GM12878 (cell line): ENCODE measurements around the gene CPD. TPM values are rescaled to one million over a fixed set of nuclear protein-coding genes. Genes with fewer than 3 reads are reported as not detected.
"Not testable (repeated sequence)": the region's sequence is repeated elsewhere in the genome, so short reads cannot be mapped to it uniquely, and the experiment has no call there.

ENCODE experiments used
- ATAC-seq: fragments of 200-7000 bp; cut with Tn5 transposase; 3 replicates; pipeline ENCODE4 v1.9.1; 2020; ENCODE audit warnings: mild to moderate bottlenecking, moderate library complexity
- BruUV-seq: library from RNA; stranded (reverse); fragments of 400-500 nt; replicated peaks from 2 replicates; lab custom pipeline; 2021; lab: Mats Ljungman, UMichigan
- CTCF ChIA-PET: fragments of 300-600 bp; sonication (Branson Sonifier 250); formaldehyde crosslinking; extraction: SDS; loops from one replicate; lab custom pipeline; 2021; ENCODE audit warnings: inconsistent platforms; lab: Yijun Ruan, JAX
- POLR2A ChIA-PET: fragments of 350-600 bp; formaldehyde crosslinking; extraction: SDS; loops from one replicate; lab custom pipeline; 2021; ENCODE audit warnings: inconsistent platforms; lab: Charles Lee
- RAD21 ChIA-PET: fragments of 300-600 bp; sonication (Branson Sonifier 250); formaldehyde crosslinking; loops from one replicate; lab custom pipeline; 2023; ENCODE audit warnings: antibody characterized with exemption; ENCODE audit not compliant: unreplicated experiment; lab: Charles Lee
- SMC1A ChIA-PET: fragments of 300-600 bp; sonication (Branson Sonifier 250); formaldehyde crosslinking; loops from one replicate; lab custom pipeline; 2023; ENCODE audit not compliant: unreplicated experiment, uncharacterized antibody; lab: Charles Lee
- DNase-seq: peaks from one replicate; pipeline ENCODE4 v3.0.0-alpha.2; 2011; ENCODE audit warnings: low read depth, low spot score
- FAIRE-seq: peaks from 3 replicates; lab custom pipeline; 2011; peaks lifted over from hg19 to GRCh38; lab: Jason Lieb, UNC
- H2AFZ ChIP-seq: 2 replicates; pipeline ENCODE4 v1.6.0; 2011; ENCODE audit warnings: low read depth, low read length, control low read depth; ENCODE audit not compliant: control insufficient read depth
- H3K27ac ChIP-seq: 2 replicates; pipeline ENCODE4 v1.5.1; 2011; ENCODE audit warnings: control low read depth; ENCODE audit not compliant: control insufficient read depth, insufficient read depth
- H3K27me3 ChIP-seq, 2 experiments: replicated peaks in 1 of 2; 2 replicates each; pipeline versions ENCODE4 v1.6.0 to v1.6.1; 2011; ENCODE audit warnings: low read length in 1 of 2; ENCODE audit not compliant: control insufficient read depth in 2 of 2, insufficient read depth in 2 of 2
- H3K36me3 ChIP-seq, 2 experiments: 2 replicates each; pipeline ENCODE4 v1.5.1; 2011; ENCODE audit warnings: low read length in 1 of 2; ENCODE audit not compliant: control insufficient read depth in 2 of 2, insufficient read depth in 2 of 2
- H3K4me1 ChIP-seq: 2 replicates; pipeline ENCODE4 v1.6.1; 2011; ENCODE audit warnings: mild to moderate bottlenecking, low read length, moderate library complexity, mixed read lengths; ENCODE audit not compliant: control insufficient read depth, insufficient read depth
- H3K4me2 ChIP-seq: 2 replicates; pipeline ENCODE4 v1.6.0; 2011; ENCODE audit warnings: control low read depth; ENCODE audit not compliant: control insufficient read depth, insufficient read depth
- H3K4me3 ChIP-seq: fragments of 200-600 bp; sonication (generic); 2 replicates; pipeline ENCODE4 v1.5.1; 2016
- H3K79me2 ChIP-seq: 2 replicates; pipeline ENCODE4 v1.6.0; 2011; ENCODE audit warnings: low read length; ENCODE audit not compliant: control insufficient read depth, insufficient read depth
- H3K9ac ChIP-seq: 2 replicates; pipeline ENCODE4 v1.8.0; 2011; ENCODE audit warnings: low read length, control low read depth, mixed read lengths; ENCODE audit not compliant: control insufficient read depth, insufficient read depth
- H3K9me3 ChIP-seq: replicated peaks from 3 replicates; pipeline ENCODE4 v1.5.1; 2011; ENCODE audit warnings: mild to moderate bottlenecking, low read length; ENCODE audit not compliant: control insufficient read depth, insufficient read depth
- H4K20me1 ChIP-seq: 2 replicates; pipeline ENCODE4 v1.6.0; 2011; ENCODE audit not compliant: control insufficient read depth, insufficient read depth
- FOXM1 ChIP-seq: IDR thresholded peaks from 2 replicates; pipeline ENCODE4 v1.6.1; 2012; ENCODE audit warnings: low read depth, mild to moderate bottlenecking, inconsistent platforms, low read length, moderate library complexity
- GABPA ChIP-seq: IDR thresholded peaks from 2 replicates; pipeline ENCODE4 v1.6.1; 2014; ENCODE audit warnings: antibody characterized with exemption, low read depth, mild to moderate bottlenecking, inconsistent platforms
- RFX5 ChIP-seq: IDR thresholded peaks from 2 replicates; pipeline ENCODE4 v1.6.1; 2011; ENCODE audit warnings: low read depth, low read length, improper control_type of control experiment
- WGBS: methylation state at CpG from one replicate; pipeline ENCODE4 v1.1.6; 2016; ENCODE audit warnings: low lambda C conversion rate; ENCODE audit not compliant: insufficient replicate concordance, insufficient coverage; ENCODE audit errors: missing lambda C conversion rate; 5-methylcytosine and 5-hydroxymethylcytosine counted together
- in situ Hi-C: fragments of 300-500 bp; cut with MboI; formaldehyde crosslinking; loops from 9 replicates; pipeline ENCODE4 v1.14.3; 2018; ENCODE audit warnings: mixed read lengths
- intact Hi-C: fragments of 100-400 bp; cut with micrococcal nuclease; formaldehyde crosslinking; loops from one replicate; pipeline ENCODE4 v1.14.2; 2022; ENCODE audit not compliant: unreplicated experiment
- polyA plus RNA-seq, 11 experiments: library from polyadenylated mRNA; depleted of rRNA in 4 of 11; unstranded in 6 of 11; stranded (reverse) in 5 of 11; fragments of >200 nt; fragmentation: Nextera tagmentation in 4 of 11; fragmentation: Illumina TruSeq in 1 of 11; extraction: Ambion mirVana in 4 of 11; extraction: Trizol in 1 of 11; gene quantifications; 1 replicate in 1 of 11; 2 replicates in 10 of 11; pipeline versions ENCODE4 v1.2.1 to v1.2.3, GENCODE V29; 2011 to 2016; ENCODE audit warnings: inconsistent platforms in 2 of 11, missing spikeins in 2 of 11, low read depth in 1 of 11
- total RNA-seq, 4 experiments: library from RNA; depleted of rRNA in 3 of 4; stranded (reverse); fragments of >200 nt in 3 of 4; fragmentation: Illumina TruSeq in 1 of 4; extraction: Trizol in 1 of 4; gene quantifications; 2 replicates each; pipeline versions ENCODE4 v1.2.1 to v1.2.3, GENCODE V29; 2013 to 2021

Gene CPD
- total and polyA plus RNA-seq, 10 of the 15 experiments (the other 5 are each of a cell fraction or from before 2014, with no cell fraction given): 3.5 to 24.2 (median 15.7) TPM

GRCh38 chr17:30414486-30414885 lies 35.8 kb downstream of the CPD start:
- ATAC-seq (no peak), FAIRE-seq (no peak), DNase-seq (no peak)
- 79% methylated on average over 3 of the region's 4 CpGs for WGBS
- Histone ChIP-seq H3K4me3 (no peak overlapping the region), H3K4me2 (no peak overlapping the region), H3K9me3 (no peaks in the 10 kb centered on the region), H3K9ac (no peak overlapping the region), H3K27ac (no peak overlapping the region), H3K79me2 (no peaks in the 10 kb centered on the region), H3K4me1 (no peaks in the 10 kb centered on the region), H3K27me3 (no peaks in the 10 kb centered on the region), H2AFZ (no peak overlapping the region), H3K36me3 (no peaks in the 10 kb centered on the region), H4K20me1 (no peaks in the 10 kb centered on the region)
- in situ Hi-C loops (no loop called here), intact Hi-C loops (no loop called here)
- CTCF ChIA-PET: no interaction called here
- SMC1A ChIA-PET: no interaction called here
- TF ChIP-seq GABPA: no peak
- POLR2A ChIA-PET: no interaction called here
- no TSS peak for BruUV-seq
- RAD21 ChIA-PET: no interaction called here

GRCh38 chr17:30415491-30415890 lies 36.8 kb downstream of the CPD start:
- ChIA-PET SMC1A (no interaction called here), CTCF (interaction anchor here (0.8 kb wide), 1 partner anchor 484 kb away, joined by 3 read pairs; no protein-coding TSS in a partner anchor), RAD21 (no interaction called here), POLR2A (no interaction called here)
- no peak for DNase-seq
- H3K9me3 ChIP-seq: no peaks in the 10 kb centered on the region
- H3K36me3 ChIP-seq: no peaks in the 10 kb centered on the region
- BruUV-seq: no TSS peak
- no peaks in the 10 kb centered on the region for H4K20me1 ChIP-seq
- no peaks in the 10 kb centered on the region for H3K4me1 ChIP-seq
- no peak overlapping the region for H2AFZ ChIP-seq
- intact Hi-C loops: no loop called here
- no peaks in the 10 kb centered on the region for H3K27me3 ChIP-seq
- H3K79me2 ChIP-seq: no peaks in the 10 kb centered on the region
- no peak for FAIRE-seq
- no peak overlapping the region for H3K27ac ChIP-seq
- no peak overlapping the region for H3K4me2 ChIP-seq
- no peak for ATAC-seq
- H3K4me3 ChIP-seq: no peak overlapping the region
- in situ Hi-C loops: no loop called here
- no peak for TF ChIP-seq RFX5
- TF ChIP-seq FOXM1: no peak
- H3K9ac ChIP-seq: no peak overlapping the region

GRCh38 chr17:30418070-30418469 lies 39.3 kb downstream of the CPD start:
- ATAC-seq, H2AFZ ChIP-seq, H3K9me3 ChIP-seq, H3K4me3 ChIP-seq, CTCF ChIA-PET, BruUV-seq, H3K79me2 ChIP-seq, RAD21 ChIA-PET, H3K27me3 ChIP-seq, intact Hi-C loops, H3K4me2 ChIP-seq, DNase-seq, FAIRE-seq, in situ Hi-C loops, H4K20me1 ChIP-seq, SMC1A ChIA-PET, H3K36me3 ChIP-seq, H3K9ac ChIP-seq, H3K27ac ChIP-seq, H3K4me1 ChIP-seq, POLR2A ChIA-PET: not testable (repeated sequence)
- 100% methylated on average over 1 of the region's 1 CpG for WGBS
